SK-N-SH (cell line): Measurements from ENCODE around the gene DLG2.

Experiments
- CHD2 ChIP-seq: fragments of 150-350 bp; IDR thresholded peaks from 2 replicates; pipeline ENCODE4 v1.6.1; 2018; ENCODE audit warnings: low read length; ENCODE audit not compliant: partially characterized antibody
- EZH2phosphoT487 ChIP-seq: fragments of 200-600 bp; sonication (generic); IDR thresholded peaks from 2 replicates; pipeline ENCODE4 v1.6.1; 2017; ENCODE audit warnings: low read depth, mixed run types, mild to moderate bottlenecking, antibody characterized with exemption, moderate library complexity, borderline replicate concordance
- FOXM1 ChIP-seq: IDR thresholded peaks from 2 replicates; pipeline ENCODE4 v1.4.0; 2012; ENCODE audit warnings: low read depth, mild to moderate bottlenecking
- GATA2 ChIP-seq: sonication (generic); formaldehyde crosslinking; IDR thresholded peaks from 2 replicates; pipeline ENCODE4 v1.5.0; 2020; ENCODE audit warnings: mild to moderate bottlenecking, missing genetic modification reagents
- TCF12 ChIP-seq: IDR thresholded peaks from 2 replicates; pipeline ENCODE4 v1.4.0; 2012
- ZBTB33 ChIP-seq: IDR thresholded peaks from 2 replicates; pipeline ENCODE4 v1.4.0; 2012; ENCODE audit warnings: low read depth, borderline replicate concordance

- TF ChIP-seq CHD2 (no peak), FOXM1 (no peak), EZH2phosphoT487 (no peak), GATA2 (no peak), TCF12 (no peak), ZBTB33 (no peak)
Measured at GRCh38 chr11:83408946-83409345, 2218.2 kb downstream of the DLG2 start.
